Measurements from ENCODE around the gene CSNK1G1. TPM values are rescaled to one million over a fixed set of nuclear protein-coding genes. Genes with fewer than 3 reads are reported as not detected.
A peak's percentile ranks its signal among the peaks of the same experiment; 100 is the strongest.

CSNK1G1 gene
- total and polyA plus RNA-seq, 12 donors: 1.9 to 9.4 (median 7.4) TPM

DNA sequence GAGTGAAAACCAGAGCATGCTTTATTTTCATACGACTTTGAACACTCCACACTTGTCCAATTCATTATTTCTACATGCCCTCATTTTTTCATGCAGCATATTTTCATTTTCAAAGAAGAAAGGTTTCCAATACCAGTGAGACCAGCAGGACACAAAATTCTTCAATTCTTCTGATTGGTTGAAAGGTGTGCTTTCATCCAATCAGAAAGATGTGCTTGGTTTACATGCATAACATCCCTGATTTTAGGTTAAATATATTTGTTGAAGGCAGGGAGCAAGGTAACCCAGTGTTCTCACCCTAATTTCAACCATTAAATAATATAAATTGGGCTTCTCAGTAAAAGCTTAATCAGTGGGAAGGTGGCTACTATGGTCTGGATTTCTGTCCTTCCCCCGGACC is 145.6 kb downstream of the CSNK1G1 start:
- Histone ChIP-seq H3K36me3 (peaks cover 0 to 58% (median 16%) of the 10 kb centered on the region in 9 donors), H3K4me3 (no peak overlapping the region), H3K4me1 (no peaks in the 10 kb centered on the region), H3K27ac (no peak overlapping the region), H3K27me3 (no peaks in the 10 kb centered on the region), H3K9me3 (no peaks in the 10 kb centered on the region)
- no peak for DNase-seq
- WGBS, 2 donors: 85 to 87% methylated on average over 2 of the region's 2 CpGs
- no peak for ATAC-seq
- intact Hi-C loops (cut with DNase I): loop anchor here in 8 of 10 donors (5.0 to 10.0 kb wide), 5 partner anchors 144 to 474 kb away; partner anchors contain the start of genes CSNK1G1 (in 7 of the 8), PCLAF (in 1 of the 8) and TRIP4 (in 1 of the 8)
- TF ChIP-seq CTCF (IDR thresholded peaks at IDR 0.05): no peak

DNA sequence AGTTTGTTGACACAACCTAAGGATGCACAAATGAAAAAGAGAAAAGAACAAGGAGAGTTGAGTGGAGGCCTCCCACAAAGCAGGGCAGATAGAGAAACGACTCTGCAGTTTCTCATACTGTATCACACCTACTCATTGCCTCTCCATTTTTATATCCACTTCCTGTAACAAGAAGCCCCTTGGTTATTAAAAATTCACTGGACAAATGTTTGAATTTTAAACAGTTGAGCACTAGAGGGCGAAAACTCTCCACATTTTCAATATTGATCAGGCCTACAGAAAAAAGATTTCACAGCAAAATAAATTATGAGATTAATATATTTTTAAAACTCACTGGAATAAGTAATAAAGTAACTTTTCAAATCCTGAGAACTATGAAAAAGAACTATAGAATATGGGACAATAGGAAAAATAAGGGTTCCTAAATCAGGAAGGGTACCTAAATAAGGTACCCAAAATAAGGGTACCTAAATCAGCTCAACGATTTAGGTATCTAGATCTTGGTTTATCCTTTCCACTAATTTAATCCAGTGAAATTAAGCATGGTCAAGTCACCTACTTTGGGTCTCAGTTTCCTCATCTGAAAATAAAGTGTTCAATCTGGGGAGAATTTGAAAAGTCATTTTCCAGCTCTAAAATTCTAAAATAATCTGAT is 146.2 kb downstream of the CSNK1G1 start:
- Histone ChIP-seq H3K27me3 (no peaks in the 10 kb centered on the region), H3K4me1 (no peaks in the 10 kb centered on the region), H3K27ac (no peak overlapping the region), H3K4me3 (no peak overlapping the region), H3K36me3 (peaks cover 0 to 61% (median 16%) of the 10 kb centered on the region in 9 donors), H3K9me3 (no peaks in the 10 kb centered on the region)
- DNase-seq (no peak), ATAC-seq (no peak)
- whole genome bisulfite sequencing, 2 donors: 49 to 55% methylated on average over 3 of the region's 3 CpGs
- intact Hi-C loops (cut with DNase I): loop anchor here in 9 of 10 donors (2.0 to 10.0 kb wide), 7 partner anchors 145 to 475 kb away; partner anchors contain the start of genes CSNK1G1 (in 9 of the 9), PCLAF (in 1 of the 9) and TRIP4 (in 1 of the 9)
- TF ChIP-seq CTCF (IDR thresholded peaks at IDR 0.05): peak in 8 of 9 donors; percentile 4 to 68 (median 48)

- Histone ChIP-seq H3K27me3 (no peaks in the 10 kb centered on the region), H3K36me3 (peaks cover 0 to 64% (median 34%) of the 10 kb centered on the region in 9 donors), H3K4me1 (no peaks in the 10 kb centered on the region), H3K4me3 (no peak overlapping the region), H3K9me3 (no peaks in the 10 kb centered on the region), H3K27ac (no peak overlapping the region)
- intact Hi-C loops (cut with DNase I): loop anchor here in 2 of 10 donors (5.0 to 10.0 kb wide), 2 partner anchors 152 to 460 kb away; partner anchors contain the start of gene CSNK1G1 (in 1 of the 2)
- no peak for DNase-seq
- no peak for ATAC-seq
- no peak for TF ChIP-seq CTCF (IDR thresholded peaks at IDR 0.05)
Measured at GRCh38 chr15:64205202-64205601, 150.8 kb downstream of the CSNK1G1 start.

DNA sequence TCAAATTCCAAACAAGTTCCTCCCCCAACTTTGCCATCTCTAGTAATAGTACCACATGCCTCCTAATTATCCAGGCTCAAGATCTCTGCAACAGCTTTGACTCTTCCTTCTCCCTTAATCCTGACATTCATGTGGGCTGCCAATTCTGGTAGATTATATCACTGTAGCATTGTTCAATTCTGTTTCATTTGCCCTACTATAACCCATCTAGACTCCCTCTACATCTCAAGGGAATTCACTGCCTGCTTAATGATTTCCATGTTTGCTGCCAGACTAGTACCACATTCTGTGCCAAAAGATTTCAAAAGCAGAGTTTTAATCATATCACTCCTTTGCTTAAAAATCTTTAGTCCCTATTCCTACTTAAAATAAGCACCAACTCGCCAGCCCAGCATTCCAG is 158.5 kb downstream of the CSNK1G1 start:
- WGBS, 2 donors: 76 to 80% methylated on average over 1 of the region's 1 CpG
- H3K36me3 ChIP-seq: peaks cover 0 to 78% (median 13%) of the 10 kb centered on the region in 9 donors
- no peak overlapping the region for H3K4me3 ChIP-seq
- no peak for TF ChIP-seq CTCF (IDR thresholded peaks at IDR 0.05)
- no peaks in the 10 kb centered on the region for H3K9me3 ChIP-seq
- H3K4me1 ChIP-seq: peaks cover 0 to 10% (median 0%) of the 10 kb centered on the region in 9 donors
- intact Hi-C loops (cut with DNase I): no loop called here
- ATAC-seq (peak in 1 of 8 donors; percentile 61), DNase-seq (no peak)
- H3K27me3 ChIP-seq: no peaks in the 10 kb centered on the region
- no peak overlapping the region for H3K27ac ChIP-seq

Measured in heart right ventricle (tissue), 16 donors.